Stimulated activated CD4-positive, alpha-beta T cell treated with anti-CD3 and anti-CD28 coated beads, Interleukin-2, amount 100 ng/mL, for 4 hours (primary cell): ENCODE results near the gene SYNGR3.
"Not testable (repeated sequence)": the region's sequence is repeated elsewhere in the genome, so short reads cannot be mapped to it uniquely, and the experiment has no call there.

Source experiments
- DNase-seq: peaks from one replicate; pipeline ENCODE4 v3.0.0-alpha.2; 2020; ENCODE audit warnings: low read depth

Gene SYNGR3

DNA sequence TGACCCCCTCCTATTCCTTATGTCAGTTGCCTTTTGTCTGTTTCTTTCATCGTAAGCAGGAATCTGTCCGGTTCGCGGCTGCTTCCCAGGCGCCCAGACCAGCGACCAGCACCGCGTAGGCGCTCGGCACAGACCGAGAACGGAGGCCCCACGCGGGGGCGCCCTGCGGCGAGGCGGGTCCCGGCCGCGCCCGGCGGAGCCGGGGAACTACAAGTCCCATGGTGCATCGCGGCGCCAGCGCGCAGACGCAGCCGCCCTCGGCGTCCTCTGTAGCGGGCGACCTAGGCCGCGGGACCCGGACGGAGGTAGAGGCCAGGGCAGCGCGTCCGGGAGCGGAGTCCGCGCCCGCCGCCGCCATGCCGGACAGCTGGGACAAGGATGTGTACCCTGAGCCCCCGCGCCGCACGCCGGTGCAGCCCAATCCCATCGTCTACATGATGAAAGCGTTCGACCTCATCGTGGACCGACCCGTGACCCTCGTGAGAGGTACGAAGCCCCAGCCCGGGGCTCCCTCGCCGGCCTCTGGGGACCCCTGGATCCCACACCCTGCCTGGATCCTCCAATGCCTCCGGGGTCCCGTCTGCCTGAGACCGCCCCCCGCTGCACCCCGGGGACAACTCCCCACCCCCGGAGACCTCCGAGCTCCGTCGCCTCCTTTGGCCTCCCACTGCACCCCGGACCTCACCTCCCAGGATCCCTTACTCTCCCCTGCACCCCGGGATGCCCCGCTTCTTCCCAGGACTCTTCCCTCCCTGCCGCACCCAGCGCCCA, 30.3 kb upstream of the SYNGR3 start, which contains the start of gene NDUFB10:
TSS of gene NDUFB10 (plus strand) at position 270 of the 771 bp plus-strand sequence. CDS start at position 357, 87 bp downstream.
- DNase-seq, result peak; percentile 86

DNA sequence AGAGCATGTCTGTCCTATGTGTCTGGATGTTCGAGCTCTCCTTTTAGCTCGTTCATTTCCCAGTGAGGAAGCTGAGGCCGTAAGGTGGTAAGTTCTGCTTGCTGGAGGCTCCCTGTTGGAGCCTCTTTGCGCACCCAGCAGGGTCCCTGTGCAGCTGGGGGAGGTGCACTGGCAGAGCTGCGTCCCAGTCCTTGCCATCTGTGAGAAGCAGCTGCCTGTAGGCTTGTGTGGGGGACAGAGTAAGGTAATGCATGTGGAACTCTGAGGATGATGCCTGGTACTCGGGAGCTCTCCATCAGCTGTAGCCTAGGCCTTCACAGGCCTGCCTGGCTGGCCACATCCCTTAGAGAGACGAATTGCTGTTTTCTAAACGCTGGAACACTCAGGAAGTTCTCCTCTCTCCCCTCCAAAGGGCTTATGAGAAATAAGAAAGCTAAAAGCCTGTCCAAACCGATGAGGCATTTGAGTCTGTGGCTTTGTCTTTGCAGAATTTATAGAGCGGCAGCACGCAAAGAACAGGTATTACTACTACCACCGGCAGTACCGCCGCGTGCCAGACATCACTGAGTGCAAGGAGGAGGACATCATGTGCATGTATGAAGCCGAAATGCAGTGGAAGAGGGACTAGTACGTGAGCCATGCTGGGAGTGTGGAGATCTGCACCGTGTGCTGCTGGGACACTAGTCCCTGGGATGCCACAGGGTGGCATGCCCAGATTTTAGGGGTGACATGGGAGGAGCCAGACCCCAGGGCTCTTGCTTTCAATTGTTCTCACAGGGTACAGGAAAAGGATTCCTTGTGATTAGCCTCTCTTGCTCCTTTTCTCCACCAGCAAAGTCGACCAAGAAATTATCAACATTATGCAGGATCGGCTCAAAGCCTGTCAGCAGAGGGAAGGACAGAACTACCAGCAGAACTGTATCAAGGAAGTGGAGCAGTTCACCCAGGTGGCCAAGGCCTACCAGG, 28.8 kb upstream of the SYNGR3 start:
- no peak for DNase-seq

DNA sequence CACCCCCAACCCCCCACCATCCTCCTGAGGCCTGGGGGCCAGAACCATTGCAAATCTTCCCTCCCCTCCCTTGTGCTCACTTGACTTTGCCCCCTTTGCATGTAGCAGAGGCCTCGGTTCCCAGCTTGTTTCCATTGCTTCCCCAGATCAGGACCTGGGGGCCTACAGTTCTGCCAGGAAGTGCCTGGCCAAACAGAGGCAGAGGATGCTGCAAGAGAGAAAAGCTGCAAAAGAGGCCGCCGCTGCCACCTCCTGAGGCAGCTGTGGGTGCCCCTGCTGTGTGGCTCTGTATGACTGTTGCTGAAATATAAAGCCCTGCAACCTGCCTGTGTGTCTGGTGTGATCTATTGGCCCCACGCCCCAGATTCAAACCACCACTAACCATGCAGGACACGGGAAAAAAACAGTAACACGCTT, 28.1 kb upstream of the SYNGR3 start:
- DNase-seq, result no peak

DNA sequence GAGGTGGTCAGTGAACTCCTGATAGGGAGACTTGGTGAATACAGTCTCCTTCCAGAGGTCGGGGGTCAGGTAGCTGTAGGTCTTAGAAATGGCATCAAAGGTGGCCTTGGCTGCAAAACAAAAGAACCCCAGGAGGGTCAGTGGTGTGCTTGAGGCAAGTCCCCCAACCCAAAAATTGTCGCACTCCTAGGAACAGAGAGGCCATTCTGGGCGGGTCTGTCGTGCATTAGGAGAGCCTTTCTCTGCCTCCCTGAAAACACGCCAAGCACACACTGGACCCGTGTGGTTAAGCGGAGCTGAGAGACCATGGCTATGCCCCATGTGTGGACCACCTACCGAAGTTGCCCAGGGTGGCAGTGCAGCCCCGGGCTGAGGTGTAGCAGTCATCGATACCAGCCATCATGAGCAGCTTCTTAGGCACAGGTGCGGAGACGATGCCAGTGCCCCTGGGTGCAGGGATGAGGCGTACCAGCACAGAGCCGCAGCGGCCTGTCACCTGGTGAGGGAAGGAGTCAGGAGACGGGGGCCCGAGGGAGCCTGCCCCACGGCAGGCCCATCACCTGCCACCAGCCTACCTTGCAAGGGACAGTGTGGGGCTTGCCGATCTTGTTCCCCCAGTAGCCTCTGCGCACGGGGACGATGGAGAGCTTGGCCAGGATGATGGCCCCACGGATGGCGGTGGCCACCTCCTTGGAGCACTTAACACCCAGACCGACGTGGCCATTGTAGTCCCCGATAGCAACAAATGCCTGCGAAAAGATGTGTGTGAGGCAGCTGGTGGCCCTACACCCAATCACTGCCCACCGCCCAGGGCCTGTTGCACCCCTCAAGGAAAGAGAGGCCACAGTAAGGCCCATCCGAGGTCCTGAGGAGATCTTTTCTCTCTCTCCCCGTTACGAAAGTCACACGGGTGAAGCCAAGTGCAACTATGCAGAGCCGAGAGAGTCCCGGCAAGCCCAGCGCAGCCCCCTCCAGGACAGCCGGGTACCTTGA, 27.3 kb upstream of the SYNGR3 start:
- DNase-seq, result not testable (repeated sequence)

DNA sequence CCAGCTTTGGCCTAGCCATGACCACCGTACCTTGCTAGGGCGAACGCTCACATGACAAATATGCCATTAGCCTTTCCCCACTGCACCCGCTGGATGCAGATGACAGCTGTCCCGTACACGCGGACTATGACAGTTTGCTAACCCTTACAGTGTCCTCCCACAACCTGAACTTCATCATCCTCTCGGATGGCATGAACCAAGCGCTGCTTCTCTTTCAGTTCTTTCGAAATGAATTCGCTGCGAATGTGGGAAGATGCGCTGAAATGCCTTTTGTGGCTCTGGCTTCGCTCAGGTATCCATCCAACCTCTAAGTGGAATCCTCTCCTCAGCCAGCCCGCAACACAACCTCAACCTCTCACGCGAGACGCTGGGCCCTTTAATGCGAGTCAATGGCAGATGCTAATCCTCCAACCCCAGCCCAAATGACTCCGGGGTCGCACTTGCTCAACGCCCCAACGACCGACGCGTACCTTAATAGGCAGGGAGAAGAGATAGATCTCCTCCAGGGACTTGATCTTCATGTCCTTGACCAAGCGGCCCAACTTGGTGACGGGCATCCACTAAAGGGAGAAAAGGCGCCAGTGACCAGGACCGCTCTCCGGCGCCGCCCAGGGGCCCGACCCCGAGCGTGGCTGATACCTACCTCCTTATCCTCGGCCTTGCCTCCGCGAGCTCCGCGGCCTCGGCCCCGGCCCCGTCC, 25.8 kb upstream of the SYNGR3 start:
- no peak for DNase-seq

DNA sequence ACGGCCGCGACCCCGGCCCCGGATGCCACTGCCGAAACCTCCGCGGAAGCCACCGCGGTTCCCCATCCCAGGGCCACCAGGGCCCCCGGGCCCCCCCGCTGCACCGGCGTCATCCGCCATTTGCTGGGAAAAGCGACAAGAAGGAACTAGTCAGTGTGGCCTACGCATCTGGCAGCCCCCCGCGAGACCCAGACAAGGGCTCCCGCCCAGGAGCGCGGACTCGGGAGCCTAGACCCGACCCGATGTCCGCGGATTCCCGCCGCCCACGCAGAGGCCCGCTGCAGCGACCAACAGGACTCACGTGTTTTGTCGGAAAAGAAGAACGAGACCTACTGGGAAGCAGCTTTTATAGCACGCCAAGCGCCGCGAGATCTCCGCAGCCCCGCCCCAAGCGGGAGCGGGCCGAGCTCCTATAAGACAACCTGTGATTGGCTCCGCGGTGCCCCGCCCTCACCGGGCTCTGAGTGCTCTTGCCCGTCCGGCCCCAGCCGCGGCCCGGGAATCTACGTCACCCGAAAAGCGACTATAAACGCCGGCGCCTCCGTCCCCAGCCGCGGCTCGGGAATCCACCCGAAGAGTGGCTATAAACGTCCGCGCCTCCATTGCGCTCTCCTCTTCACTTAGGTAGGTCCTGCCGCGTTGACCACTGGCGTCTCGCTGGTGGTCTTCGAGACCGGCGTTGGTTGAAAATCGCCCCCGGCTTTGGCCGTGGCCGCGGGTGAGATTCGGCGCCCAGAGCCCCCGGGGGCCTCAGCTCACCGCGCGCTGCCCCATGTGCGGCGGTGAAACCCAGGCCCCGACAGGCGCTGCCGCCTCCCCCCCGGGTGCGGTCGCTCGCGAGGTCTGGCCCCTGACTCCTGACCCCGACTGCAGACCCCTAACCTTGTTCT, 25.0 kb upstream of the SYNGR3 start, which contains the start of gene RPS2:
TSS of gene RPS2 (minus strand) at position 321 of the 890 bp plus-strand sequence. CDS start at position 120, 201 bp downstream.
- DNase-seq, result peak; percentile 96

DNA sequence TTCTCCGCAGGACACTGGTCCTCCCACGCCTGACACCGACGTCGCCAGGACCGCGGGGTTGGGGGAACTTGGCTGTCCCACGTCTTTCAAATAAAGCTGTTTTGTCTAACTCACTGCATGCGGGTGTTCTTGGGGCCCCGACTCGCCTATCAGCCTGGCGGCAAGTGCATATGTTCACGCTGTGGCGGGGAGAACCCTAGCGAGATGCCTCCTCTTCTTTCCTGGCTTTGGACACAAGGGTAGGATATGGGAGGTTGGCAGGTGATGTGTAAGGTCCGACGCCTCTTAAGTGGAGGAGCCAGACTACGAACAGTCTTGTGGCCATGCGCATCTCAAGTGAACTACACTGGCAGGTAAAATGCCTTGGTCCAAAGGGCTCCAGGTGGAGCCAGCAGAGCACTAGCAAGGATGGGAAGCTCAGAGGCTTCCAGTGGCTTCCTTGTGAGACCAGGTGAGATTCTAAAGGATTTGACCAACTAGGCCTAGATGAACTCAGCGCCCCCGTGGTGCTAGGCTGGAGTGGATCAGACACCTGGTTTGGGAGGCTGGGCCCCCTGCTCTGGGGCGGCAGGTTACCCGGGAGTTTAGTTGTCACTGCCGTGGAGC, 24.3 kb upstream of the SYNGR3 start:
- DNase-seq, result no peak

DNA sequence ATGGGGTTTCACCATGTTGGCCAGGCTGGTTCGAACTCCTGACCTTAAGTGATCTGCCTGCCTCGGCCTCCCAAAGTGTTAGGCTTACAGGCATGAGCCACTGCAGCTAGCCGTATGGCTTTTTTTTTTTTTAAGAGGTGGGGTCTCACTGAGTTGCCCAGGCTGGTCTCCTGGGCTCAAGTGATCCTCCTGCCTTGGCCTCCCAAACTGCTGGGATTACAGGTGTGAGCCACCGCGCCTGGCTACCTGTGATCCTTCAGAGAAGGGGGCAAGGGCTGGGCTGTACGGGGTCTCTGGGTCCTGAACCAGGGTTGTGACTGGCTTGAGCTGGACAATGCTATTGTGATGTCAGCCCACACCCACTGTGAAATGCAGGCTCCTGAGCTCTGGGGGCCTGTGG, 23.3 kb upstream of the SYNGR3 start, which contains the start of gene RNF151:
TSS of gene RNF151 (plus strand) at position 397 of the 400 bp plus-strand sequence. CDS start 26 bp downstream, outside the sequence.
- DNase-seq, result no peak

DNA sequence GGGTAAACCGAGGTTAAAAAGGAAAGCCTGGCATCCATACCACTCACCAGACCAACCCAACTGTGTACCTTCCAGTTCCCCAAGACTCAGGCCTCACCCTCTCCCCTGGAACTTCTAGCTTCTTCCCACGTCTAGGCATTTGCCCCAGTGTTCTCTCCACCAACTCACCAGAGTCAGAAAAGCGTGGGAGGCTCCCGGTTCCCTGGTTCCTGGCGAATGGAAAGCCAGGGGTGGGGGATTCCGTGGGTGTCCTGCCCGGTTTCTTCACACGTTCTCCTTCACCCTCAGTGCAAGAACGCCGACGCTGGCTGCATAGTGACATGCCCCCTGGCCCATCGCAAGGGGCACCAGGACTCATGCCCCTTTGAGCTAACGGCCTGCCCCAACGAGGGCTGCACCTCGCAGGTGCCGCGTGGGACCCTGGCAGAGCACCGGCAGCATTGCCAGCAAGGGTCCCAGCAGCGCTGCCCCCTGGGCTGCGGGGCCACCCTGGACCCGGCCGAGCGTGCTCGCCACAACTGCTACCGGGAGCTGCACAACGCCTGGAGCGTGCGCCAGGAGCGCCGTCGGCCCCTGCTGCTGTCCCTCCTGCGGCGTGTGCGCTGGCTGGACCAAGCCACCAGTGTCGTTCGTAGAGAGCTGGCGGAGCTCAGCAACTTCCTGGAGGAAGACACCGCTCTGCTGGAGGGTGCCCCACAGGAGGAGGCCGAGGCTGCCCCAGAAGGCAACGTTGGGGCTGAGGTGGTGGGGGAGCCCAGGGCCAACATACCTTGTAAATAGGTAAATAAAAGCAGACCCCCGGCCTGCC, 21.4 kb upstream of the SYNGR3 start:
- no peak for DNase-seq

DNA sequence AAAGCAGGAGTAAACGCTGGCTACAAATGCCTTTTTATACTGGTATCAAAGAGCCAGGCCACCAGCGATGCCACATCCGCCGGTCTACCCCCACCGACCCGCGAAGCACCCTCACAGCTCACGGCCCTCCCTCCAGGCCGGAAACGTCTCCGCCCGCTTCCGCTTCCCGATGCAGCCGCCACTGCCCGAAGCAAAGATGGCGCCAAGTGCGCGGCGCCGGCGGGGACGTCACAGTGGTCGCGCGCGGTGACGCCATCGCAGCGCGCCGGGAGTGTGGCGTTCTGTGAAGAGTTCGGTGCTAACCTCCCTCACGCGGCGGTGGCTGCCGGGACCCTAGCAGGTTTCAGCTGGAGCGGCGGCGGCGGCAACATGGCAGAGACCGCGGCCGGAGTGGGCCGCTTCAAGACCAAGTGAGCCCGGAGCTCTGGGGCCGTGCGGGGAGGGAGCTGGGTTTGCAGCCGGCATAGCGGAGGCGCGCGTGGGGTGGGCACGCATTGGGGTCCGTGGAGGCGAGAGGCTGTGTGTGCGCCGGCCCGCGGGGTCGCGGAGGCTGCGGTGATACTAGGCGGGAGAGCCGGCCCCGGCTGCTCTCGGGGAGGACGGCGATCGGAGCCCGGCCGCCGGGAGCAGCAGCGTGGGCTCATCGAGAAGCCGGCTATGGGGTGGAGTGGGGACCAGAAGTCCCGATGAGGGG, 17.8 kb upstream of the SYNGR3 start, which contains the start of gene TBL3:
TSS of gene TBL3 (plus strand) at position 258 of the 694 bp plus-strand sequence. CDS start at position 370, 112 bp downstream.
- peak; percentile 92 for DNase-seq

DNA sequence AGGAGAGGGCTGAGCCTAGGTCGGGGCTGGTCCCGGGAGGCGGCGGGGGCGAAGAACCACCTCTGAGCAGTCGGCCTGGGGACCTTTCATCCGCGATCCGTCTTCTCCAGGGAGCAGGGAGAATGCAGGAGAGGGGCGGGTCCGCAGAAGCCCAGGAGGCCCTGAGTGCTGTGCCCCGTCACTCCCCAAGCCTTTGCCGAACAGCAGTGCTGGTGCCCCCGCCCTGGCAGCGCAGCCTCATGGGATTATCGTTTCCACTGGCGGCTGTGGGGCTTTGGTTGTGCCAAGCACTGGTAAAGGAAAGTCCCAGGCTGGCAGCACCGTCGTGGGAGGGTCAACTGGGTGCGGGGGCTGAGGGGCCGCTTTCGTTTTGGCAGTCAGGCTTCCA, 17.3 kb upstream of the SYNGR3 start:
- no peak for DNase-seq

DNA sequence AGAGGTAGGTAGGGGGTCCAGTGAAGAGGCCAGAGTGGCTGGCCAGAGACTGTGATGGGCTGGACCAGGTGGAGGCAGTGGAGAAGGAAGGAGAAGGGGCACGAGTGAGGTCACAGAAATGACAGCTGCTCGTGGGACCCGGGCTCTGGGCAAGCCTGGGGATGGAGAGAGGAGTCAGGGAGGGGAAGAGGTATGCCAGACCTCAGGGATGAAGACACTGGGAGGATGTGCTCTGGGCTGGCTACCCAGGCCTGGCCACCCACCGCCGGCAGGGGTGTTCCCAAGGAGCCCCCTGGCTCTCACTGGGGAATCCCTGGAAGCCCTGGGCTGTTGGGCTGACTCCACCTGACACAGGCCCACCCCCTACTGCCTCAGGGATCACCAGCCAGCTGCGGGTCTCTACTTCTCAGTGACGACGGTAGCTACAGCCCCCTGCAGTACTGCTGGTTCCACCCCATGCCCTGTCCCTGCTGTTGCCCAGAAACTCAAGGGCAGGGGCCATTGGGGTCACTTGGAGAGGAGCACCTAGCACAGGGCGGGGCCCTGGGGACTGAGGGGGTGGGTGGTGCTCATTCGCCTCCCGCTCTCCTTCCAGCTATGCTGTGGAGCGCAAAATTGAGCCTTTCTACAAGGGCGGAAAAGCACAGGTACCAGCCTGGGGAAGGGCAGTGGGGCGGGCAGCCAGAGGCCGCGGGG, 16.2 kb upstream of the SYNGR3 start:
- no peak for DNase-seq

DNA sequence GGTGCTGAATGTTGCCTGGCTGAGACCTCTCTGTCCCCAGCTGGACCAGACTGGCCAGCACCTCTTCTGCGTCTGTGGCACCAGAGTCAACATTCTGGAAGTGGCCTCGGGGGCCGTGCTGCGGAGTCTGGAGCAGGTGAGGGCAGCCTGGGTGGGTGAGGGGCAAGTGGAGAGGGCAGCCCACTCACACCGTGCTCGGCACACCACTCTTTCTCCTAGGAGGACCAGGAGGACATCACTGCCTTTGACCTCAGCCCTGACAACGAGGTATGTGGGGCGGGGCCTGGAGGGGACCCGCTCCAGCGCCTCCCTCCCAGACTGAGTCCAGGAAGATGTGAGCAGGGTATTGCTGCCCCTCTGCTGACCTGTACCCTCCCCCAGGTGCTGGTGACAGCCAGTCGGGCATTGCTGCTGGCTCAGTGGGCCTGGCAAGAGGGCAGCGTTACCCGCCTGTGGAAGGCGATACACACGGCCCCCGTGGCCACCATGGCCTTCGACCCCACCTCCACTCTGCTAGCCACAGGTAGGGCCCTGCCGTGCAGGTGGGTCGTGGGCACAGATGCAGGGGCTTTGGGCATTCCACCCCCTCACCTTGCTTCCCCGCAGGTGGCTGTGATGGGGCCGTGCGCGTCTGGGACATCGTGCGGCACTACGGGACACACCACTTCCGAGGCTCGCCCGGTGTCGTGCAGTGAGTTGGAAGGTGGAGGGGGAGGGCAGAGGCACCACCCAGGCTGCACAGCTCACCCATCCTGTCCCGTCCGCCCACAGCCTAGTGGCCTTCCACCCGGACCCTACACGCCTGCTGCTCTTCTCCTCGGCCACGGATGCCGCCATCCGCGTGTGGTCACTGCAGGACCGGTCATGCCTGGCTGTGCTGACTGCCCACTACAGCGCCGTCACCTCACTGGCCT, 15.4 kb upstream of the SYNGR3 start:
- no peak for DNase-seq

DNA sequence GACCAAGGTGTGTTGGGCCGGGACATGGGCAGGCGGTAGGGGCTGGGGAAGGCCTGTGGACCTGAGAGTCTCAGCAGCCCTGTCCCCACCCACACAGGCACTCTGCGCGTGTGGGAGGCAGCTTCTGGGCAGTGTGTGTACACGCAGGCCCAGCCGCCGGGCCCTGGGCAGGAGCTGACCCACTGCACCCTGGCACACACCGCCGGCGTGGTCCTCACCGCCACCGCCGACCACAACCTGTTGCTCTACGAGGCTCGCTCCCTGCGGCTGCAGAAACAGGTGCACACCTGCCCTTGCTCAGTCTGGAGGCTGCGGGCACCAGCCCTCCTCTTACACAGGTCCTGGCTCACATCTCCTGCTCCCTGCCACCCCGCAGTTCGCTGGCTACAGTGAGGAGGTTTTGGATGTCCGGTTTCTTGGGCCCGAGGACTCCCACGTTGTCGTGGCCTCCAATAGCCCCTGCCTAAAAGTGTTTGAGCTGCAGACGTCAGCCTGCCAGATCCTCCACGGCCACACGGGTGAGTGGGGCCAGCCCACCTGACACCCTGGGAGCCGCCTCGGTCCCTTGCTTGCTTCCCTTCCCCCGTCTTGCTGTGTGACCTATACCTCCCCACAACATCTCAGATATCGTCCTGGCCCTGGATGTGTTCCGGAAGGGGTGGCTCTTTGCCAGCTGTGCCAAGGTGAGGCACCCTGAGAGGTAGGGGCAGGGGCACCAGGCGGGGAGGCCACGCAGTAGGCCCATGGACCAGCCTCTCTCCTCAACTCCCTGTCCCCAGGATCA, 14.1 kb upstream of the SYNGR3 start:
- no peak for DNase-seq

DNA sequence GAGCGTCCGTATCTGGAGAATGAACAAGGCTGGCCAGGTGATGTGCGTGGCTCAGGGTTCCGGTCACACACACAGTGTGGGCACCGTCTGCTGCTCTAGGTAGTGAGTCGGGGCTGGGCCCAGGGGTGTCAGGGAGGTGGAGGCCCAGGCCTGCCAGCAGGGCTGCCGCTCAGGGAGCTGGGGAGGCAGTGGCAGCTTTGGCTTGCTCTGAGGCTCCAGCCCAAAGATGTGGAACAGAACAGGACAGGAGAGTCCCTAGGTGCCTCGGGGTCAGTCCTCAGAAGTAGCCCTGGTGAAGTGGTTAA, 13.6 kb upstream of the SYNGR3 start:
- no peak for DNase-seq
